CD14-positive monocyte (primary cell): ENCODE results near the gene ST6GALNAC3. TPM values are rescaled to one million over a fixed set of nuclear protein-coding genes. Genes with fewer than 3 reads are reported as not detected.

Source experiments
- DNase-seq, 3 donors: peaks; one replicate each; pipeline ENCODE4 v3.0.0-alpha.2; 2011 to 2022
- H2AFZ ChIP-seq: 2 replicates; pipeline ENCODE4 v1.6.0; 2012; ENCODE audit warnings: mild to moderate bottlenecking, low read depth, low read length, inconsistent platforms; ENCODE audit not compliant: insufficient read depth, poor library complexity, severe bottlenecking
- H3K27ac ChIP-seq, 2 donors: 1 replicate in 1 of 2; 2 replicates in 1 of 2; pipeline ENCODE4 v1.5.1; 2012 to 2013; ENCODE audit warnings: low read length in 2 of 2, control low read depth in 1 of 2, inconsistent platforms in 1 of 2, low read depth in 1 of 2, mild to moderate bottlenecking in 1 of 2
- H3K27me3 ChIP-seq, 2 donors: one replicate each; pipeline versions ENCODE4 v1.6.0 to v1.6.1; 2011 to 2013; ENCODE audit warnings: low read length in 2 of 2; ENCODE audit not compliant: control insufficient read depth in 2 of 2, insufficient read depth in 2 of 2
- H3K36me3 ChIP-seq, 2 donors: replicated peaks in 1 of 2; 1 replicate in 1 of 2; 2 replicates in 1 of 2; pipeline versions ENCODE4 v1.5.1 to v1.6.1; 2012 to 2013; ENCODE audit warnings: low read length in 2 of 2, control low read depth in 1 of 2, inconsistent platforms in 1 of 2, mild to moderate bottlenecking in 1 of 2; ENCODE audit not compliant: insufficient read depth in 2 of 2, control insufficient read depth in 1 of 2
- H3K4me1 ChIP-seq, 2 donors: 1 replicate in 1 of 2; 2 replicates in 1 of 2; pipeline versions ENCODE4 v1.5.1 to v1.6.1; 2012 to 2013; ENCODE audit warnings: low read length in 2 of 2, control low read depth in 1 of 2, inconsistent platforms in 1 of 2, mild to moderate bottlenecking in 1 of 2, moderate library complexity in 1 of 2; ENCODE audit not compliant: insufficient read depth in 2 of 2, control insufficient read depth in 1 of 2
- H3K4me2 ChIP-seq: replicated peaks from 2 replicates; pipeline ENCODE3; 2012; ENCODE audit warnings: low read length, moderate library complexity, mild to moderate bottlenecking; ENCODE audit not compliant: poor library complexity, severe bottlenecking; ENCODE audit errors: extremely low read depth
- H3K4me3 ChIP-seq, 3 experiments: fragments of 200-600 bp in 1 of 3; sonication (generic) in 1 of 3; replicated peaks in 1 of 3; 1 replicate in 2 of 3; 2 replicates in 1 of 3; pipeline ENCODE4 v1.5.1; 2011 to 2013; ENCODE audit warnings: low read length in 3 of 3, mild to moderate bottlenecking in 3 of 3, control low read depth in 2 of 3, low read depth in 2 of 3, inconsistent platforms in 1 of 3, moderate library complexity in 1 of 3
- H3K79me2 ChIP-seq: 2 replicates; pipeline ENCODE4 v1.6.0; 2012; ENCODE audit warnings: mild to moderate bottlenecking, control low read depth, inconsistent platforms, low read length, moderate library complexity; ENCODE audit not compliant: insufficient read depth
- H3K9ac ChIP-seq: 2 replicates; pipeline ENCODE4 v1.6.0; 2017; ENCODE audit warnings: low read length, mild to moderate bottlenecking; ENCODE audit not compliant: insufficient read depth, poor library complexity, severe bottlenecking
- H3K9me3 ChIP-seq, 2 donors: replicated peaks in 1 of 2; 1 replicate in 1 of 2; 2 replicates in 1 of 2; pipeline versions ENCODE4 v1.5.1 to v1.6.1; 2012 to 2013; ENCODE audit warnings: low read length in 2 of 2, control low read depth in 1 of 2; ENCODE audit not compliant: control insufficient read depth in 1 of 2, insufficient read depth in 1 of 2
- H4K20me1 ChIP-seq: 2 replicates; pipeline ENCODE4 v1.6.0; 2012; ENCODE audit warnings: mild to moderate bottlenecking, low read length, control low read depth, moderate library complexity; ENCODE audit not compliant: insufficient read depth
- H3K27ac Mint-ChIP-seq, 7 donors: one replicate each; pipeline ENCODE4 v1.8.0; 2020; ENCODE audit warnings: mild to moderate bottlenecking in 7 of 7, mixed read lengths in 7 of 7, moderate library complexity in 6 of 7, inconsistent platforms in 2 of 7
- H3K27me3 Mint-ChIP-seq, 3 donors: one replicate each; pipeline ENCODE4 v1.8.0; 2021 to 2022; ENCODE audit warnings: low read depth in 3 of 3, mild to moderate bottlenecking in 3 of 3, mixed read lengths in 3 of 3, moderate library complexity in 3 of 3, inconsistent platforms in 1 of 3
- H3K36me3 Mint-ChIP-seq, 2 donors: one replicate each; pipeline ENCODE4 v1.8.0; 2020; ENCODE audit warnings: mixed read lengths in 2 of 2, inconsistent platforms in 1 of 2, mild to moderate bottlenecking in 1 of 2
- H3K4me1 Mint-ChIP-seq: one replicate; pipeline ENCODE4 v1.8.0; 2020; ENCODE audit warnings: mild to moderate bottlenecking, mixed read lengths
- H3K4me3 Mint-ChIP-seq, 2 donors: one replicate each; pipeline ENCODE4 v1.8.0; 2020; ENCODE audit warnings: mild to moderate bottlenecking in 2 of 2, mixed read lengths in 2 of 2, moderate library complexity in 1 of 2
- H3K9me3 Mint-ChIP-seq, 7 donors: one replicate each; pipeline ENCODE4 v1.8.0; 2020 to 2022; ENCODE audit warnings: mixed read lengths in 7 of 7, mild to moderate bottlenecking in 6 of 7, moderate library complexity in 6 of 7, inconsistent platforms in 2 of 7
- WGBS: methylation state at CpG from one replicate; pipeline ENCODE4 v1.1.5; 2013; ENCODE audit warnings: missing lambda C conversion rate; ENCODE audit not compliant: insufficient coverage; 5-methylcytosine and 5-hydroxymethylcytosine counted together
- intact Hi-C, 2 donors: fragments of 100-400 bp; cut with micrococcal nuclease; formaldehyde crosslinking; loops; one replicate each; pipeline versions ENCODE4 v1.15.0 to v1.15.1; 2023
- polyA plus RNA-seq, 3 donors: library from polyadenylated mRNA; depleted of rRNA in 1 of 3; unstranded in 2 of 3; stranded (reverse) in 1 of 3; fragments of 300-500 nt in 2 of 3; fragments of >200 nt in 1 of 3; fragmentation: Illumina TruSeq in 2 of 3; gene quantifications; 1 replicate in 2 of 3; 2 replicates in 1 of 3; pipeline ENCODE4 v1.2.3, GENCODE V29; 2012 to 2021
- TF ChIP-seq, protein P1 (sequence below): fragments of 200-600 bp; IDR thresholded peaks from one replicate; pipeline ENCODE4 v1.8.0; 2022; ENCODE audit warnings: antibody characterized with exemption, mild to moderate bottlenecking

The ST6GALNAC3 gene
- polyA plus RNA-seq, 3 donors = 6.5 to 9.2 (median 7.6) TPM

GRCh38 chr1:76428028-76428427 is 353.5 kb downstream of the ST6GALNAC3 start:
- no peak overlapping the region for H3K27ac ChIP-seq
- no peak overlapping the region for H2AFZ ChIP-seq
- H3K36me3 ChIP-seq = no peaks in the 10 kb centered on the region
- H3K9me3 ChIP-seq = no peaks in the 10 kb centered on the region
- Mint-ChIP-seq H3K9me3 (peaks cover 0 to 7% (median 3%) of the 10 kb centered on the region in 7 donors), H3K36me3 (no peaks in the 10 kb centered on the region), H3K4me1 (no peaks in the 10 kb centered on the region), H3K27me3 (no peaks in the 10 kb centered on the region), H3K27ac (no peak overlapping the region), H3K4me3 (no peak overlapping the region)
- no peak overlapping the region for H3K4me3 ChIP-seq
- intact Hi-C loops = no loop called here
- no peak overlapping the region for H3K9ac ChIP-seq
- H3K4me1 ChIP-seq = no peaks in the 10 kb centered on the region
- no peaks in the 10 kb centered on the region for H4K20me1 ChIP-seq
- H3K79me2 ChIP-seq = no peaks in the 10 kb centered on the region
- H3K27me3 ChIP-seq = no peaks in the 10 kb centered on the region
- no CpG with 5 or more reads among the region's 2 CpGs for WGBS
- no peak for DNase-seq
- H3K4me2 ChIP-seq = no peak overlapping the region
- TF ChIP-seq, protein P1, sequence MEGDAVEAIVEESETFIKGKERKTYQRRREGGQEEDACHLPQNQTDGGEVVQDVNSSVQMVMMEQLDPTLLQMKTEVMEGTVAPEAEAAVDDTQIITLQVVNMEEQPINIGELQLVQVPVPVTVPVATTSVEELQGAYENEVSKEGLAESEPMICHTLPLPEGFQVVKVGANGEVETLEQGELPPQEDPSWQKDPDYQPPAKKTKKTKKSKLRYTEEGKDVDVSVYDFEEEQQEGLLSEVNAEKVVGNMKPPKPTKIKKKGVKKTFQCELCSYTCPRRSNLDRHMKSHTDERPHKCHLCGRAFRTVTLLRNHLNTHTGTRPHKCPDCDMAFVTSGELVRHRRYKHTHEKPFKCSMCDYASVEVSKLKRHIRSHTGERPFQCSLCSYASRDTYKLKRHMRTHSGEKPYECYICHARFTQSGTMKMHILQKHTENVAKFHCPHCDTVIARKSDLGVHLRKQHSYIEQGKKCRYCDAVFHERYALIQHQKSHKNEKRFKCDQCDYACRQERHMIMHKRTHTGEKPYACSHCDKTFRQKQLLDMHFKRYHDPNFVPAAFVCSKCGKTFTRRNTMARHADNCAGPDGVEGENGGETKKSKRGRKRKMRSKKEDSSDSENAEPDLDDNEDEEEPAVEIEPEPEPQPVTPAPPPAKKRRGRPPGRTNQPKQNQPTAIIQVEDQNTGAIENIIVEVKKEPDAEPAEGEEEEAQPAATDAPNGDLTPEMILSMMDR = no peak

DNA sequence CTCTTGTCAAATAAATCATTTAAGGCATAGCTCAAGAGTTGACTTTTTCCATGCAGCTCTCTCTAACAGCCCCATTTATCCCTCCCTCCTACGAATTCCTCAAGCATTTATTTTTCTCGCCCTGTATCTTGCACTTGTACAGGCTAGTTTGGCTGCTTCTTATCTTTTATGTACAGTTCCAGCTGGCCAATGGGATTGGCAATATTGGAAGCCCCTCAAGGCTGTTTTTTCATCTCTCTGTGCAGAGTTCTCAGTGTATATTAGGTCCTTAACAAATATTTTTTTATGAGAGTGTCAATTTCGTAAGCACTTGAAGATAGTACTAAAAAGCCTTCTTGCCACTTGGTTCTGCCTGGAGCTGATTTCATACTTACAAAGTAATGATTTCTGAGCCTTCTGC is 356.0 kb downstream of the ST6GALNAC3 start:
- Histone ChIP-seq H3K9ac (no peak overlapping the region), H3K9me3 (no peaks in the 10 kb centered on the region), H3K4me3 (no peak overlapping the region), H3K79me2 (no peaks in the 10 kb centered on the region), H3K4me2 (no peak overlapping the region), H4K20me1 (no peaks in the 10 kb centered on the region), H3K36me3 (no peaks in the 10 kb centered on the region), H3K27me3 (no peaks in the 10 kb centered on the region), H3K4me1 (no peaks in the 10 kb centered on the region), H2AFZ (no peak overlapping the region), H3K27ac (no peak overlapping the region)
- H3K36me3 Mint-ChIP-seq = no peaks in the 10 kb centered on the region
- TF ChIP-seq, protein P1 = no peak
- DNase-seq = no peak
- no peak overlapping the region for H3K27ac Mint-ChIP-seq
- no peak overlapping the region for H3K4me3 Mint-ChIP-seq
- H3K4me1 Mint-ChIP-seq = no peaks in the 10 kb centered on the region
- peaks cover 0 to 5% (median 3%) of the 10 kb centered on the region in 7 donors for H3K9me3 Mint-ChIP-seq
- peaks cover 0 to 1% (median 0%) of the 10 kb centered on the region in 3 donors for H3K27me3 Mint-ChIP-seq
- intact Hi-C loops = no loop called here
- 92% methylated on average over 2 of the region's 3 CpGs for WGBS
